SK-N-SH (cell line): ENCODE results near the gene FBXO34. TPM values are rescaled to one million over a fixed set of nuclear protein-coding genes. Genes with fewer than 3 reads are reported as not detected.

ENCODE experiments used
- CTCF ChIA-PET: fragments of 300-600, 350-600 bp; formaldehyde crosslinking; extraction: SDS; loops from one replicate; lab custom pipeline; 2021; lab: Yijun Ruan, JAX
- POLR2A ChIA-PET: fragments of 350-600 bp; sonication (Branson Sonifier 250); formaldehyde crosslinking; extraction: SDS; loops from one replicate; lab custom pipeline; 2020; ENCODE audit warnings: antibody characterized with exemption, inconsistent platforms; lab: Yijun Ruan, JAX
- DNase-seq: peaks from one replicate; pipeline ENCODE4 v3.0.0; 2012
- H2AFZ ChIP-seq: fragments of 200-600 bp; sonication (generic); 2 replicates; pipeline ENCODE4 v1.8.1; 2016; ENCODE audit warnings: antibody characterized with exemption, mild to moderate bottlenecking, low read depth
- H3F3A ChIP-seq: fragments of 200-600 bp; sonication (generic); replicated peaks from 2 replicates; pipeline ENCODE3; 2016; ENCODE audit warnings: antibody characterized with exemption, mild to moderate bottlenecking; ENCODE audit not compliant: insufficient read depth
- H3K27ac ChIP-seq, 2 experiments: fragments of 200-500 bp in 1 of 2; fragments of 200-600 bp in 1 of 2; sonication (Bioruptor generic) in 1 of 2; sonication (generic), shearing (Covaris generic) in 1 of 2; 2 replicates each; pipeline versions ENCODE4 v1.5.1 to v1.6.1; 2014 to 2016; ENCODE audit warnings: low read depth in 2 of 2, inconsistent platforms in 1 of 2, low read length in 1 of 2, mild to moderate bottlenecking in 1 of 2, mixed read lengths in 1 of 2
- H3K27me3 ChIP-seq: fragments of 200-600 bp; sonication (generic), shearing (Covaris generic); 2 replicates; pipeline ENCODE4 v1.6.1; 2016; ENCODE audit warnings: mixed run types; ENCODE audit not compliant: insufficient read depth
- H3K36me3 ChIP-seq, 2 experiments: fragments of 200-500 bp in 1 of 2; fragments of 200-600 bp in 1 of 2; sonication (Bioruptor generic) in 1 of 2; sonication (generic) in 1 of 2; replicated peaks in 1 of 2; 2 replicates each; pipeline versions ENCODE3 to v1.5.1; 2014 to 2016; ENCODE audit warnings: low read length in 1 of 2, mild to moderate bottlenecking in 1 of 2; ENCODE audit not compliant: insufficient read depth in 2 of 2, control insufficient read depth in 1 of 2
- H3K4me1 ChIP-seq, 2 experiments: fragments of 200-500 bp in 1 of 2; fragments of 200-600 bp in 1 of 2; sonication (Bioruptor generic) in 1 of 2; sonication (generic), shearing (Covaris generic) in 1 of 2; 2 replicates each; pipeline versions ENCODE4 v1.5.1 to v1.6.1; 2014 to 2016; ENCODE audit warnings: low read depth in 1 of 2, low read length in 1 of 2, mixed run types in 1 of 2; ENCODE audit not compliant: insufficient read depth in 2 of 2, control insufficient read depth in 1 of 2
- H3K4me2 ChIP-seq: fragments of 200-600 bp; sonication (generic), shearing (Covaris generic); 2 replicates; pipeline ENCODE4 v1.6.1; 2017; ENCODE audit warnings: mixed run types
- H3K4me3 ChIP-seq, 2 experiments: fragments of 200-500 bp in 1 of 2; fragments of 200-600 bp in 1 of 2; sonication (Bioruptor generic) in 1 of 2; sonication (generic), shearing (Covaris generic) in 1 of 2; 2 replicates each; pipeline versions ENCODE4 v1.5.1 to v1.8.1; 2014 to 2016; ENCODE audit warnings: low read depth in 2 of 2, inconsistent platforms in 1 of 2, low read length in 1 of 2, mild to moderate bottlenecking in 1 of 2, mixed read lengths in 1 of 2, moderate library complexity in 1 of 2
- H3K79me2 ChIP-seq: fragments of 200-600 bp; sonication (generic); 2 replicates; pipeline ENCODE4 v1.8.1; 2017; ENCODE audit warnings: mild to moderate bottlenecking; ENCODE audit not compliant: insufficient read depth
- H3K9ac ChIP-seq: fragments of 200-600 bp; sonication (generic); 2 replicates; pipeline ENCODE4 v1.6.1; 2017; ENCODE audit warnings: mixed run types
- H3K9me2 ChIP-seq: fragments of 200-600 bp; sonication (generic); 2 replicates; pipeline ENCODE4 v1.6.1; 2017; ENCODE audit warnings: mixed run types
- H3K9me3 ChIP-seq: fragments of 200-600 bp; sonication (generic); 2 replicates; pipeline ENCODE4 v1.6.1; 2017; ENCODE audit warnings: mixed run types, mild to moderate bottlenecking, moderate library complexity
- H4K20me1 ChIP-seq: fragments of 200-600 bp; sonication (generic); 2 replicates; pipeline ENCODE4 v1.6.1; 2017; ENCODE audit warnings: mild to moderate bottlenecking, mixed run types; ENCODE audit not compliant: insufficient read depth
- ELF1 ChIP-seq: IDR thresholded peaks from 2 replicates; pipeline ENCODE4 v1.4.0; 2012
- EP300 ChIP-seq, 2 experiments: IDR thresholded peaks; 2 replicates each; pipeline versions ENCODE4 v1.4.0 to v1.6.1; 2012; ENCODE audit warnings: borderline replicate concordance in 1 of 2, low read depth in 1 of 2, low read length in 1 of 2
- FOSL2 ChIP-seq: IDR thresholded peaks from 2 replicates; pipeline ENCODE4 v1.4.0; 2012; ENCODE audit warnings: low read depth, mild to moderate bottlenecking, moderate library complexity, borderline replicate concordance
- GABPA ChIP-seq: IDR thresholded peaks from 2 replicates; pipeline ENCODE4 v1.4.0; 2012; ENCODE audit warnings: low read depth, mild to moderate bottlenecking
- MEF2A ChIP-seq: IDR thresholded peaks from 2 replicates; pipeline ENCODE4 v1.4.0; 2012; ENCODE audit warnings: low read depth, borderline replicate concordance
- NRF1 ChIP-seq: IDR thresholded peaks from 2 replicates; pipeline ENCODE4 v1.6.1; 2012; ENCODE audit warnings: low read depth, mild to moderate bottlenecking, low read length
- RCOR1 ChIP-seq: fragments of 150-350 bp; IDR thresholded peaks from 2 replicates; pipeline ENCODE4 v1.6.1; 2017; ENCODE audit warnings: antibody characterized with exemption, low read length
- RFX5 ChIP-seq: IDR thresholded peaks from 2 replicates; pipeline ENCODE4 v1.6.1; 2012; ENCODE audit warnings: mild to moderate bottlenecking, improper control_type of control experiment, low read length
- RXRA ChIP-seq: IDR thresholded peaks from 2 replicates; pipeline ENCODE4 v1.4.0; 2012; ENCODE audit warnings: low read depth, mild to moderate bottlenecking, borderline replicate concordance
- SMC3 ChIP-seq: IDR thresholded peaks from 2 replicates; pipeline ENCODE4 v1.6.1; 2012; ENCODE audit warnings: low read depth, low read length, improper control_type of control experiment
- TCF12 ChIP-seq: IDR thresholded peaks from 2 replicates; pipeline ENCODE4 v1.4.0; 2012
- WGBS: methylation state at CpG from one replicate; pipeline ENCODE4 v1.1.6; 2017; ENCODE audit warnings: low lambda C conversion rate; 5-methylcytosine and 5-hydroxymethylcytosine counted together
- polyA plus RNA-seq, 3 experiments: library from polyadenylated mRNA; depleted of rRNA; stranded (reverse); fragments of >200 nt; gene quantifications; 2 replicates each; pipeline ENCODE4 v1.2.3, GENCODE V29; 2012
- TF ChIP-seq, protein P1 (sequence below): fragments of 150-350 bp; IDR thresholded peaks from 2 replicates; pipeline ENCODE4 v1.6.1; 2017; ENCODE audit warnings: antibody characterized with exemption, low read length, low read depth, borderline replicate concordance
- TF ChIP-seq, protein P2 (sequence below): IDR thresholded peaks from 2 replicates; pipeline ENCODE4 v1.6.1; 2012; ENCODE audit warnings: mild to moderate bottlenecking, low read depth, low read length, moderate library complexity
- TF ChIP-seq, protein P3 (sequence below): fragments of 150-350 bp; IDR thresholded peaks from 2 replicates; pipeline ENCODE4 v1.6.1; 2016; ENCODE audit warnings: mild to moderate bottlenecking, low read depth, low read length
- TF ChIP-seq, protein P4 (sequence below): IDR thresholded peaks from 2 replicates; pipeline ENCODE4 v1.4.0; 2012; ENCODE audit warnings: low read depth, borderline replicate concordance
- TF ChIP-seq, protein P5 (sequence below): IDR thresholded peaks from 2 replicates; pipeline ENCODE4 v1.4.0; 2012; ENCODE audit warnings: low read depth, borderline replicate concordance
- TF ChIP-seq, protein P6 (sequence below): IDR thresholded peaks from 2 replicates; pipeline ENCODE4 v1.4.0; 2012; ENCODE audit warnings: low read depth

Gene FBXO34
- polyA plus RNA-seq, 1 of the 3 experiments (the other 2 are of a cell fraction): 10.0 TPM

DNA sequence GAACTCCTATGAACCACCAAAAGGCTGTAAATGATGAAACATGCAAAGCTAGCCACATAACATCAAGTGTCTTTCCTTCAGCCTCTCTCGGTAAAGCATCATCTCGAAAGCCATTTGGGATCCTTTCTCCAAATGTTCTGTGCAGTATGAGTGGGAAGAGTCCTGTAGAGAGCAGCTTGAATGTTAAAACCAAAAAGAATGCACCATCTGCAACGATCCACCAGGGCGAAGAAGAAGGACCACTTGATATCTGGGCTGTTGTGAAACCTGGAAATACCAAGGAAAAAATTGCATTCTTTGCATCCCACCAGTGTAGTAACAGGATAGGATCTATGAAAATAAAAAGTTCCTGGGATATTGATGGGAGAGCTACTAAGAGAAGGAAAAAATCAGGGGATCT is 79.2 kb downstream of the FBXO34 start:
- no peak for TF ChIP-seq MEF2A
- TF ChIP-seq GABPA: no peak
- no peak for TF ChIP-seq EP300 (IDR thresholded peaks at IDR 0.05; ENCODE audit: borderline replicate concordance in 1 of 2, low read depth in 1 of 2, low read length in 1 of 2)
- CTCF ChIA-PET: interaction anchor here (0.6 to 3.9 kb wide), 8 partner anchors 9 to 142 kb away, joined by 3 to 13 read pairs (median 3); no protein-coding TSS in a partner anchor
- POLR2A ChIA-PET: no interaction called here

DNA sequence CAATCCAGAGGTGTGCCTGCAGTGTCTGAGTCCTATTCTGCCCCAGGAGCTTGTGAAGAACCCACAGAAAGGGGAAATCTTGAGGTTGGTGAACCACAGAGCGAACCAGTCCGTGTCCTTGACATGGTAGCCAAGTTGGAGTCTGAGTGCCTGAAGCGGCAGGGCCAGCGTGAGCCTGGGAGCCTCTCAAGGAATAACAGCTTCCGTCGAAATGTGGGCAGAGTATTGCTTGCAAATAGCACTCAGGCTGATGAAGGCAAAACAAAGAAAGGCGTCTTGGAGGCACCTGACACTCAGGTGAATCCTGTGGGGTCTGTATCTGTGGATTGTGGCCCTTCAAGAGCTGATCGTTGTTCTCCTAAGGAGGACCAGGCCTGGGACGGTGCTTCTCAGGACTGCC is 79.9 kb downstream of the FBXO34 start:
- TF ChIP-seq, protein P1, sequence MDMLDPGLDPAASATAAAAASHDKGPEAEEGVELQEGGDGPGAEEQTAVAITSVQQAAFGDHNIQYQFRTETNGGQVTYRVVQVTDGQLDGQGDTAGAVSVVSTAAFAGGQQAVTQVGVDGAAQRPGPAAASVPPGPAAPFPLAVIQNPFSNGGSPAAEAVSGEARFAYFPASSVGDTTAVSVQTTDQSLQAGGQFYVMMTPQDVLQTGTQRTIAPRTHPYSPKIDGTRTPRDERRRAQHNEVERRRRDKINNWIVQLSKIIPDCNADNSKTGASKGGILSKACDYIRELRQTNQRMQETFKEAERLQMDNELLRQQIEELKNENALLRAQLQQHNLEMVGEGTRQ: no peak
- TF ChIP-seq NRF1 (no peak), EP300 (IDR thresholded peaks at IDR 0.05; ENCODE audit: borderline replicate concordance in 1 of 2, low read depth in 1 of 2, low read length in 1 of 2) (no peak), RXRA (no peak), SMC3 (no peak), ELF1 (no peak), RFX5 (no peak), FOSL2 (no peak), TCF12 (no peak), RCOR1 (no peak)
- TF ChIP-seq, protein P2, sequence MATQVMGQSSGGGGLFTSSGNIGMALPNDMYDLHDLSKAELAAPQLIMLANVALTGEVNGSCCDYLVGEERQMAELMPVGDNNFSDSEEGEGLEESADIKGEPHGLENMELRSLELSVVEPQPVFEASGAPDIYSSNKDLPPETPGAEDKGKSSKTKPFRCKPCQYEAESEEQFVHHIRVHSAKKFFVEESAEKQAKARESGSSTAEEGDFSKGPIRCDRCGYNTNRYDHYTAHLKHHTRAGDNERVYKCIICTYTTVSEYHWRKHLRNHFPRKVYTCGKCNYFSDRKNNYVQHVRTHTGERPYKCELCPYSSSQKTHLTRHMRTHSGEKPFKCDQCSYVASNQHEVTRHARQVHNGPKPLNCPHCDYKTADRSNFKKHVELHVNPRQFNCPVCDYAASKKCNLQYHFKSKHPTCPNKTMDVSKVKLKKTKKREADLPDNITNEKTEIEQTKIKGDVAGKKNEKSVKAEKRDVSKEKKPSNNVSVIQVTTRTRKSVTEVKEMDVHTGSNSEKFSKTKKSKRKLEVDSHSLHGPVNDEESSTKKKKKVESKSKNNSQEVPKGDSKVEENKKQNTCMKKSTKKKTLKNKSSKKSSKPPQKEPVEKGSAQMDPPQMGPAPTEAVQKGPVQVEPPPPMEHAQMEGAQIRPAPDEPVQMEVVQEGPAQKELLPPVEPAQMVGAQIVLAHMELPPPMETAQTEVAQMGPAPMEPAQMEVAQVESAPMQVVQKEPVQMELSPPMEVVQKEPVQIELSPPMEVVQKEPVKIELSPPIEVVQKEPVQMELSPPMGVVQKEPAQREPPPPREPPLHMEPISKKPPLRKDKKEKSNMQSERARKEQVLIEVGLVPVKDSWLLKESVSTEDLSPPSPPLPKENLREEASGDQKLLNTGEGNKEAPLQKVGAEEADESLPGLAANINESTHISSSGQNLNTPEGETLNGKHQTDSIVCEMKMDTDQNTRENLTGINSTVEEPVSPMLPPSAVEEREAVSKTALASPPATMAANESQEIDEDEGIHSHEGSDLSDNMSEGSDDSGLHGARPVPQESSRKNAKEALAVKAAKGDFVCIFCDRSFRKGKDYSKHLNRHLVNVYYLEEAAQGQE: no peak
- TF ChIP-seq, protein P3, sequence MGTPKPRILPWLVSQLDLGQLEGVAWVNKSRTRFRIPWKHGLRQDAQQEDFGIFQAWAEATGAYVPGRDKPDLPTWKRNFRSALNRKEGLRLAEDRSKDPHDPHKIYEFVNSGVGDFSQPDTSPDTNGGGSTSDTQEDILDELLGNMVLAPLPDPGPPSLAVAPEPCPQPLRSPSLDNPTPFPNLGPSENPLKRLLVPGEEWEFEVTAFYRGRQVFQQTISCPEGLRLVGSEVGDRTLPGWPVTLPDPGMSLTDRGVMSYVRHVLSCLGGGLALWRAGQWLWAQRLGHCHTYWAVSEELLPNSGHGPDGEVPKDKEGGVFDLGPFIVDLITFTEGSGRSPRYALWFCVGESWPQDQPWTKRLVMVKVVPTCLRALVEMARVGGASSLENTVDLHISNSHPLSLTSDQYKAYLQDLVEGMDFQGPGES: no peak
- TF ChIP-seq, protein P4, sequence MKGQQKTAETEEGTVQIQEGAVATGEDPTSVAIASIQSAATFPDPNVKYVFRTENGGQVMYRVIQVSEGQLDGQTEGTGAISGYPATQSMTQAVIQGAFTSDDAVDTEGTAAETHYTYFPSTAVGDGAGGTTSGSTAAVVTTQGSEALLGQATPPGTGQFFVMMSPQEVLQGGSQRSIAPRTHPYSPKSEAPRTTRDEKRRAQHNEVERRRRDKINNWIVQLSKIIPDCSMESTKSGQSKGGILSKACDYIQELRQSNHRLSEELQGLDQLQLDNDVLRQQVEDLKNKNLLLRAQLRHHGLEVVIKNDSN: no peak
- TF ChIP-seq, protein P5, sequence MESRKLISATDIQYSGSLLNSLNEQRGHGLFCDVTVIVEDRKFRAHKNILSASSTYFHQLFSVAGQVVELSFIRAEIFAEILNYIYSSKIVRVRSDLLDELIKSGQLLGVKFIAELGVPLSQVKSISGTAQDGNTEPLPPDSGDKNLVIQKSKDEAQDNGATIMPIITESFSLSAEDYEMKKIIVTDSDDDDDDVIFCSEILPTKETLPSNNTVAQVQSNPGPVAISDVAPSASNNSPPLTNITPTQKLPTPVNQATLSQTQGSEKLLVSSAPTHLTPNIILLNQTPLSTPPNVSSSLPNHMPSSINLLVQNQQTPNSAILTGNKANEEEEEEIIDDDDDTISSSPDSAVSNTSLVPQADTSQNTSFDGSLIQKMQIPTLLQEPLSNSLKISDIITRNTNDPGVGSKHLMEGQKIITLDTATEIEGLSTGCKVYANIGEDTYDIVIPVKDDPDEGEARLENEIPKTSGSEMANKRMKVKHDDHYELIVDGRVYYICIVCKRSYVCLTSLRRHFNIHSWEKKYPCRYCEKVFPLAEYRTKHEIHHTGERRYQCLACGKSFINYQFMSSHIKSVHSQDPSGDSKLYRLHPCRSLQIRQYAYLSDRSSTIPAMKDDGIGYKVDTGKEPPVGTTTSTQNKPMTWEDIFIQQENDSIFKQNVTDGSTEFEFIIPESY: no peak
- TF ChIP-seq, protein P6, sequence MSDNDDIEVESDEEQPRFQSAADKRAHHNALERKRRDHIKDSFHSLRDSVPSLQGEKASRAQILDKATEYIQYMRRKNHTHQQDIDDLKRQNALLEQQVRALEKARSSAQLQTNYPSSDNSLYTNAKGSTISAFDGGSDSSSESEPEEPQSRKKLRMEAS: no peak
- peaks cover 0 to 9% of the 10 kb centered on the region in 2 experiments; a peak in 2 of 4 replicates for H3K4me1 ChIP-seq
- no peaks in the 10 kb centered on the region for H3K27me3 ChIP-seq
- no peaks in the 10 kb centered on the region for H3K9me2 ChIP-seq
- no peak overlapping the region for H3K27ac ChIP-seq
- H3K4me3 ChIP-seq: no peak overlapping the region
- no peaks in the 10 kb centered on the region for H3F3A ChIP-seq
- CTCF ChIA-PET: interaction anchor here (1.0 to 3.9 kb wide), 5 partner anchors 8 to 140 kb away, joined by 3 to 13 read pairs (median 3); no protein-coding TSS in a partner anchor
- WGBS: 99% methylated on average over 9 of the region's 9 CpGs
- peaks cover 22 to 42% of the 10 kb centered on the region in 2 experiments for H3K36me3 ChIP-seq
- H3K9ac ChIP-seq: no peak overlapping the region
- no peak overlapping the region for H3K4me2 ChIP-seq
- POLR2A ChIA-PET: no interaction called here
- H3K9me3 ChIP-seq: no peaks in the 10 kb centered on the region
- no peaks in the 10 kb centered on the region for H4K20me1 ChIP-seq
- no peak overlapping the region for H2AFZ ChIP-seq
- DNase-seq: no peak
- H3K79me2 ChIP-seq: peaks cover 15% of the 10 kb centered on the region; the same call in 1 of the 2 replicates

More for the DNA sequence above, 79.2 kb downstream of the FBXO34 start:
- no peaks in the 10 kb centered on the region for H3K9me2 ChIP-seq
- peaks cover 0 to 9% of the 10 kb centered on the region in 2 experiments; a peak in 2 of 4 replicates for H3K4me1 ChIP-seq
- peaks cover 21% of the 10 kb centered on the region; the same call in 1 of the 2 replicates for H3K79me2 ChIP-seq
- no peaks in the 10 kb centered on the region for H3K27me3 ChIP-seq
- WGBS: 95% methylated on average over 4 of the region's 4 CpGs
- DNase-seq: no peak
- no peaks in the 10 kb centered on the region for H3F3A ChIP-seq
- no peak overlapping the region for H3K4me3 ChIP-seq
- H3K27ac ChIP-seq: no peak overlapping the region
- no peaks in the 10 kb centered on the region for H3K9me3 ChIP-seq
- H3K36me3 ChIP-seq: peaks cover 20 to 39% of the 10 kb centered on the region in 2 experiments
- H4K20me1 ChIP-seq: 0 out of 2 replicates have a peak, but pooled peaks cover 6% of the 10 kb centered on the region
- no peak overlapping the region for H2AFZ ChIP-seq
- H3K4me2 ChIP-seq: no peak overlapping the region
- no peak overlapping the region for H3K9ac ChIP-seq
